IPS-18a (cell line): Measurements from ENCODE around the gene CHST3.
"Not testable (repeated sequence)": the region's sequence is repeated elsewhere in the genome, so short reads cannot be mapped to it uniquely, and the experiment has no call there.

Source experiments
- H3K27ac ChIP-seq: one replicate; pipeline ENCODE4 v1.5.1; 2013; ENCODE audit warnings: low read length
- H3K27me3 ChIP-seq: one replicate; pipeline ENCODE4 v1.6.1; 2013; ENCODE audit warnings: mild to moderate bottlenecking, low read length; ENCODE audit not compliant: control insufficient read depth, insufficient read depth
- H3K36me3 ChIP-seq: one replicate; pipeline ENCODE4 v1.6.1; 2013; ENCODE audit warnings: low read depth, low read length; ENCODE audit not compliant: control insufficient read depth
- H3K4me1 ChIP-seq: one replicate; pipeline ENCODE4 v1.6.1; 2013; ENCODE audit warnings: low read depth, low read length; ENCODE audit not compliant: control insufficient read depth
- H3K4me3 ChIP-seq: one replicate; pipeline ENCODE4 v1.5.1; 2013; ENCODE audit warnings: low read length
- H3K9ac ChIP-seq: one replicate; pipeline ENCODE4 v1.6.1; 2013; ENCODE audit warnings: mild to moderate bottlenecking, low read length, moderate library complexity
- H3K9me3 ChIP-seq: one replicate; pipeline ENCODE4 v1.6.1; 2013; ENCODE audit warnings: low read depth, low read length; ENCODE audit not compliant: control insufficient read depth

CHST3 gene

DNA sequence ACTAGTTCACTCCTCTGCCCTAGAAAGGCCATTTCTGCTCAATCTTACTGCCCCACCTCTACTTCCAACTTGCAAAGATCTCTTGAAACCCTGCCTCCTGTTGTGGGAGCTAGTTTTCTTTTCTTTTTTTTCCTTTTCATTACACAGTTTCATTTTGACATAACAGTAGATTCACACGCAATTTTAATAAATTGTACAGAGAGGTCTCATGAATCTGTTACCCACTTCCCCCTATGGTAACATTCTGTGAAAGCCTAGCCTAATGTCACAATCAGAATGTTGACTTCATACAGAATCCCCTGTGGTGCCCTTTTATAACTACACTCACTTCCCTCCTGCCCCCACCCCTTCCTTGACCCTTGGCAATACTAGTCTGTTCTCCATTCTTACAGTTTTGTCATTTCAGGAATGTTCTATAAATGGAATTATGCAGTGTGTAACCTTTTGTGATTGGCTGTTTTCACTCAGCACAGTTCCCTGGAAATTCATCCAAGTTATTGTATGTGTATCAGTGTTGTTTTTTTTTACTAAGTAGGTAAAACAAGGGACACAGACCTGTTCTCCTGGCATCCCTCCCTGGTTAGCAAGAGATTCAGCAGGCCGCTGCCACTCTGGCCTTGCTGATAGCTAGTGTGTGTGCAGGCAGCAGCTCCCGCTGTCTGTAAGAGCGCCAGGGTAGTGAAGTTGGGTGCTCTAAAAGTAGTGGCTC lies 21.5 kb downstream of the CHST3 start:
- H3K9me3 ChIP-seq: no peaks in the 10 kb centered on the region
- no peaks in the 10 kb centered on the region for H3K36me3 ChIP-seq
- H3K4me3 ChIP-seq: no peak overlapping the region
- H3K9ac ChIP-seq: no peak overlapping the region
- H3K4me1 ChIP-seq: peaks cover under 1% of the 10 kb centered on the region
- H3K27me3 ChIP-seq: no peaks in the 10 kb centered on the region
- no peak overlapping the region for H3K27ac ChIP-seq

DNA sequence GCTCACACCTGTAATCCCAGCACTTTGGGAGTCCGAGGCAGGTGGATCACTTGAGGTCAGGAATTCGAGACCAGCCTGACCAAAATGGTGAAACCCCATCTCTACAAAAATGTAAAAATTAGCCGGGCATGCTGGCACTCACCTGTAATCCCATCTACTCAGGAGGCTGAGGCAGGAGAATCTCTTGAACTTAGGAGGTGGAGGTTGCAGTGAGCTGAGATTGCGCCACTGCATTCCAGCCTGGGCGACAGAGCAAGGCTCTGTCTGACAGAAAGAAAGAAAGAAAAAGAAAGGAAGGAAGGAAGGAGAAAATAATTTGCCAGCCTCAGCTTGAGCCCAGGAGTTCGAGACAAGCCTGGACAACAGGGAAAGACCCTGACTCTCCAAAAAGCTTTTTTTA lies 24.7 kb downstream of the CHST3 start:
- not testable (repeated sequence) for H3K4me3 ChIP-seq, H3K9ac ChIP-seq, H3K9me3 ChIP-seq

DNA sequence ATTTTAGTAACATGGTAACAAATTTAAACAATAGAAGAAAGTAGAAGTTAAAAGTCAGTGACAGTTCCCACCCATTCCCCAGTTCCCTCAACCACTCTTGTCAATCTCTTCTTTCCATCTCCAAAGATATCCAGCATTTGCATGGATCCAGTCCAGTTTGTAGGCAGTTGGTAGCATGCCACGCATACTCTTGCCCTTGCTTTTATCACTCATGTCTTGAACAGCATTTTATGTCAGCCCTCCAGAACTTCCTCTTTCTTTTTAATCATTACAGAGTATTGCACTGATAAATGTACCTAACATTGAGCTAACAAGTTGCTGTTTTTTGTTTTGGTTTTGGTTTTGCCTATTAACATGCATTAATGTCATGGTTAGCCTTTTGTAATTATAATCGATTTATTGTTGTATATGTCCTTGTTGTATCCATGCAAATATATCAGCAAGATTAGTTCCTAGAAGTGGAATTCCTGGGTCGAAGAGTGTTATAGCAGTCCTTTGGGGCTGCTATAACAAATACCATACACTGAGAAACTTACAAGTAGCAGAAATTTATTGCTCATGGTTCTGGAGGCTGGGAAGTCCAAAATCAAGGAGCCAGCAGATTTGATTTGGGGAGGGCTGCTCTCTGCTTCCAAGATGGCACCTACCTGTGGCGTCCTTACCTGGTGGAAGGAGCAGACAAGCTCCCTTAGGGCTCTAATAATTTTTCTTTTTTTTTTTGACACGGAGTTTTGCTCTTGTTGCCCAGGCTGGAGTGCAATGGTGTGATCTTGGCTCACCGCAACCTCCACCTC lies 25.7 kb downstream of the CHST3 start:
- H3K27ac ChIP-seq: no peak overlapping the region
- no peak overlapping the region for H3K9ac ChIP-seq
- no peak overlapping the region for H3K4me3 ChIP-seq
- no peaks in the 10 kb centered on the region for H3K27me3 ChIP-seq
- H3K9me3 ChIP-seq: no peaks in the 10 kb centered on the region
- no peaks in the 10 kb centered on the region for H3K4me1 ChIP-seq
- H3K36me3 ChIP-seq: no peaks in the 10 kb centered on the region

More for the DNA sequence above, 24.7 kb downstream of the CHST3 start:
- not testable (repeated sequence) for H3K4me1 ChIP-seq, H3K36me3 ChIP-seq, H3K27ac ChIP-seq, H3K27me3 ChIP-seq

DNA sequence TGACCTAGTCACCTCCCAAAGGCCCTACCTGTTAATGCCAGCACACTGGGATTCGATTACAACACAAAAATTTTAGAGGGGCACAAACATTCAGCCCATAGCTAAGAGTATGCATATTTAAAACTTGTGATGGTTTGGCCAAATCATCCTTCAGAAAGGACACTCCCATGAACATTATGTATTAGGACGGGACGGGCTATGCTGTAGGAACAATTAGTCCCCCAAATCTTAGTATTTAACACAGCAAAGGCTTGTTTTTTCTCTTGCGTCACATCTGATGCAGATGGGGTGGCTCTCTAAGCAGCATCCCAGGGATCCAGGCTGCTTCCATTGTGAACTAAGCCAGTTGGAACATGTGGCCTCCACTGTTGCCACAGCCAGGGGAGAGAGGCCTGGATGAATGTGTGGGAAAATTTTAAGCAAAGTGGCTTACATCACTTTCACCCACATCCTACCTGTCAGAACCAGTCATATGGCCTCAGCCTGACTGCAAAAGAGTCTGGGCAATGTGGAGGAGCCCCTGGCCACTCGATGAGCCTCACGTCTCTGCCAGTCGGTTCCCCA lies 26.6 kb downstream of the CHST3 start:
- H3K27me3 ChIP-seq: no peaks in the 10 kb centered on the region
- no peak overlapping the region for H3K27ac ChIP-seq
- H3K9ac ChIP-seq: no peak overlapping the region
- no peaks in the 10 kb centered on the region for H3K9me3 ChIP-seq
- H3K4me3 ChIP-seq: no peak overlapping the region
- no peaks in the 10 kb centered on the region for H3K36me3 ChIP-seq
- no peaks in the 10 kb centered on the region for H3K4me1 ChIP-seq

DNA sequence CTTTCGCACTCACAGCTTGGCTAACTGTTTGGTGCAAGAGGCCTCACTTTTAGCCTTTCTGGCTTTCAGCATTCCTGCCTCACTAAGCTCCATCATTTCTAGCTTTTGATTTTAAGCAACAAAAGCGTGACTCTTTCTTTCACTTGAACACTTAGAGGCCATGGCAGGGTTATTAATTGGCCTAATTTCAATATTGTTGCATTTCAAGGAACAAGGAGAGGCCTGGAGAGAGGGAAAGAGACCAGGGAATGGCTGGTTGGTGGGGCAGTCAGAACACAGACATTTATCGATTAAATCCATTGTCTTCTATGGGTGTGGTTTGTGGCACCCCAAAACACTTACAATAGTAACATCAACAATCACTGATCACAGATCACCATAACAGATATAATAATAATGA lies 31.3 kb downstream of the CHST3 start:
- Histone ChIP-seq H3K9me3 (no peaks in the 10 kb centered on the region), H3K9ac (no peak overlapping the region), H3K4me1 (no peaks in the 10 kb centered on the region), H3K27ac (no peak overlapping the region), H3K36me3 (no peaks in the 10 kb centered on the region), H3K27me3 (no peaks in the 10 kb centered on the region), H3K4me3 (no peak overlapping the region)

DNA sequence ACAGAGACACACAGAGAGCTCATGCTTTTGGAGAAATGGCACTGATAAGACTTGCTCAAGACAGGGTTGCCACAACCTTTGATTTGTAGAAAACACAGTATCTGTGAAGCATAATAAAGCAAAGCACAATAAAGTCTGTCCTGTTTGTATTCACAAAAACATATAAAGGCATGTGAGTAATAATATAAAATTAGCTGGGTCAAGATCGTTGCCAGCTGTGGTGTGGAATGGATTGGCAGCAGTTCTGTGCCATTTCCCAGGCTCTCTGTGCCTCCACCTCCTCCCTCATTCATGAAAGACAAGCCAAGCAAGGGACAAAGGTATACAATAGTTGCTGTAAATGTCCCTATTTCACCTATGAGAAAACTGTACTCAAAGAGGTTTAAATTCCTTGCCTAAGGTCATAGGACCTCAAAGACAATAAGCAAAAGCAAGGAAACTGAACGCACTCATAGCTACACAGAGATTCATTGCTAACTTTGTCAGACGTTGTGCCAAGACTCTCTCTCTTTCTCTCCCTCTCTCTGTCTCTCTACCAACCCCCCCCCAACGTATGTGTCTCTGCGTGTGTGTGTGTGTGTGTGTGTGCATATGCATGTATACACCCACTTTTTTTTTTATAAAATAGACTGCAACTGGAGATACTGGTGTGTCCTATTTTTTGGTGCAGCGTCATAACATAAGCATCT lies 31.8 kb downstream of the CHST3 start:
- Histone ChIP-seq H3K9me3 (no peaks in the 10 kb centered on the region), H3K4me1 (no peaks in the 10 kb centered on the region), H3K4me3 (no peak overlapping the region), H3K27me3 (no peaks in the 10 kb centered on the region), H3K9ac (no peak overlapping the region), H3K36me3 (no peaks in the 10 kb centered on the region), H3K27ac (no peak overlapping the region)

DNA sequence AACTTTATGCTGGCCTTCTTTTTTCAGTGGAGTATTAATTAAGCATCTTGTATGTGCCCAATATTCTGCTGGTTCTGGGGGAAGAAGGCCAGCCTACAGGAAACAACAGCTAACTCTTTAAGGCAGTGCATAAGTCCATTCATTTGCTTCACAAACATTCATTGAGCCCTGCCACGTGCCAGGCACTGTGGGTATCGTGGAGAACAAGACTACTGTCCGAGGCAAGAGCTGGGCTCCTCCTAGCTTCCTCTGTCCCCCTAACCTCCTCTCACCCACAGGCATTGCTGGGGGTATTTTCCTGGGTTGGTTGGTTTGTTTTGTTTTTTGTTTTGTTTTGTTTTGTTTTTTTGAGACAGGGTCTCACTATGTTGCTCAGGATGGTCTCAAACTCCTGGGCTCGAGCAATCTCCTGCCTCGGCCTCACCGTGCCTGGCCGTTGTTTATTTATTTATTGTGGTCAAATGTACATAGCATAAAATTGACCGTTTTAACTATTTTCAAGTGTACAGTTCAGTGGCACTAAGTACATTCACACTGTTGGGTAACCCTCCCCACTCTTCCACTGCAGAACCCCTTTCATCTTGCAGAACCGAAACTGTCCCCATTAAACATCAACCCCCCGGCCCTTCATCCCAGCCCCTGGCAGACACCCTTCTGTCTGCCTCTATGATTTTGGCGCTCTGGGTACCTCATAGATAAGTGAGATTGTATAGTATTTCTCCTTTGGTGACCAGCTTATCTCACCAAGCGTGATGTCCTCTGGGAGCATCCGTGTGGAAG lies 32.6 kb downstream of the CHST3 start:
- Histone ChIP-seq H3K27ac (no peak overlapping the region), H3K27me3 (no peaks in the 10 kb centered on the region), H3K9ac (no peak overlapping the region), H3K4me1 (no peaks in the 10 kb centered on the region), H3K4me3 (no peak overlapping the region), H3K36me3 (no peaks in the 10 kb centered on the region), H3K9me3 (no peaks in the 10 kb centered on the region)

DNA sequence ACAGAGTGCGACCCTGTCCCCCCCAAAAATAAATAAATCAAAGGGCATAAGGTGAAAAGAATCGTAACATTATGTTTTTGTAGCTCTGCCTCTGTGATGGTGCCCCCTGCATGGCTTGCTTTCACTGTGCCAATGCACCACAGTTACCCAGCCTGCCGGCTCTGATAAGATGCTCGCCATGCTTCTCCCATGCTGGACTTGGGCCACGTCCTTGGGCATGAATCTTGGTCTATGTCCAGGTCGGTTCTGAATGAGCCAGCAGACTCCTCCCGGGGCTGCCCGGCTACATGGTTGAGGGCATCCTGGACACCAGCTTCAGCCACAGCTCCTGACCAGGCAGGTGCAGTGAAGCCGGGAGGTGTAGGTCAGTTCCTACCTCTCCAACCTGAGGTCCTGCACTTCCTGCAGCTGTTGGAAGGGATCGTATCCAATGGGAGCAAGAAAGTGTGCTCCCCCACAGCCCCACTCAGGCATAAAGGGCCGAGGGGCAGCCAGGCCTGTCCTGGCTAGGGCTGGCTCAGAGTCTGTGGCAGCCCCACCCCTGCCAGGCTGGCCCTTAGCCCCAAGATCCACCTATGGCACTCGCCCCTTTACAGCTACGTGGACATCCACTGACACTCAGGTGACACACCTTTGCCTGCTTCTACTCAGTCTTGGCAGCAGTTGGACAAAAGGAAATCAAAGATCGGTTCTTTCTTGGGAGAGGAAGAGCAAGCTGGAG lies 34.1 kb downstream of the CHST3 start:
- H3K9ac ChIP-seq: no peak overlapping the region

DNA sequence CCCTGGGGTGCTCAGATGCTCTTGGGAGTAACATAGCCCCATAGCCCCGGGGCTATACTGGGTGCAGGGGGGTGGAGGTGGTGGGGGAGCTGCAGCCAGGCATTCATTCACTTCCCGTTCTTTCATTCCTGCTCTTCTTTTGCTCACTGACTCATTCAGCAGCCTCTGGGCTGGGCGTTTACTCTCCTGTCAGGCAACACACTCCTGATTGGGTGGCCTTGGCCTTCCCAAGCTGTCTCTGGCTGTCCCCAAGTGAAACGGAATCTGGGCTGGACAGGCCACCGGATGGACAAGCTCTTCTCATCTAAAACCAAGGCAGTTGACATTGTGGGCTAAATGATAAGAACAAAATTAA lies 34.6 kb downstream of the CHST3 start:
- H3K4me1 ChIP-seq: no peaks in the 10 kb centered on the region
- no peaks in the 10 kb centered on the region for H3K36me3 ChIP-seq
- H3K9ac ChIP-seq: no peak overlapping the region
- H3K4me3 ChIP-seq: no peak overlapping the region
- no peak overlapping the region for H3K27ac ChIP-seq
- H3K9me3 ChIP-seq: no peaks in the 10 kb centered on the region
- H3K27me3 ChIP-seq: no peaks in the 10 kb centered on the region

More for the DNA sequence above, 34.1 kb downstream of the CHST3 start:
- H3K4me1 ChIP-seq: no peaks in the 10 kb centered on the region
- H3K9me3 ChIP-seq: no peaks in the 10 kb centered on the region
- H3K36me3 ChIP-seq: no peaks in the 10 kb centered on the region
- H3K4me3 ChIP-seq: no peak overlapping the region
- H3K27ac ChIP-seq: no peak overlapping the region
- no peaks in the 10 kb centered on the region for H3K27me3 ChIP-seq

DNA sequence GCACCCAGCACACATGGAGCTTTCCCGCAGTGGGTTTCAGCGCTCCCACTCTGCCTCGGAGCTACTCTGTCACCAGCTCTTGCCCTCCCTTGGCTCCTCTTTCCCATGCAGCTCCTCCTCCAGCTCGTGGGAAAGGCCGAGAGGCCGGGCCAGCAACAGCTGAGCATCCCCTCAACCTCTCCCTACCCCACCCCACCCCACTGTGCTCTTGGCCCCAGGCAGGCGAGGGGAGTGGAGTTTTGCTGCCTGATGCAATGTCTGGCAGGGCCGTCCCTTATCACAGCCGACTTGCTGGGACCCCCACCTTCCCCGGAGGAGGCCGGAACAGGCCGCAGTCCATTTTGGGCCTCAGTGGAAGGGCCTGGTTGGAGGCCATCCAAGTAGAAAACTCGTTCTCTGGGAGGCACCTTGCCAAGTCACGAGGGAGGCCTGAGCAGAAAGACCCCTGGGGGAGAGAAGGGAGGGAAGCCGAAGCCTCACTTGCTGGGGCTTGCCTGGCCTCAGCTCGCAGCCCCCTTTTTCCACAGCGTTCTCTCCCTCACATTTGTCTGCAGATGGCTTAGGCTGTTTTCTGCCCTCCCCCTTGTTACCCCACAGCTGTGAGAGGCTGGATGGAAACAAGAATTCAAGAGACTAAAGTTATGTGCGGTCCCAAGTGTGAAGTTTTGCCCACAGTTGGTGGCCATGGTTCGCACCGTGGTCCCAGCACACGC lies 35.3 kb downstream of the CHST3 start:
- Histone ChIP-seq H3K27ac (no peak overlapping the region), H3K9me3 (no peaks in the 10 kb centered on the region), H3K27me3 (no peaks in the 10 kb centered on the region), H3K4me1 (no peaks in the 10 kb centered on the region), H3K9ac (no peak overlapping the region), H3K4me3 (no peak overlapping the region), H3K36me3 (no peaks in the 10 kb centered on the region)
